KMS-11 (cell line): ENCODE results near the gene PP2D1.

Experiments used
- H2AFZ ChIP-seq: fragments of 200-600 bp; sonication (generic); 2 replicates; pipeline ENCODE4 v1.6.1; 2016; ENCODE audit warnings: antibody characterized with exemption, mixed run types, low read depth
- H3K27ac ChIP-seq: fragments of 200-600 bp; sonication (generic); 2 replicates; pipeline ENCODE4 v1.6.1; 2016; ENCODE audit warnings: mild to moderate bottlenecking, mixed run types
- H3K27me3 ChIP-seq: fragments of 200-600 bp; sonication (generic); 2 replicates; pipeline ENCODE4 v1.6.1; 2017; ENCODE audit warnings: mild to moderate bottlenecking, low read depth, mixed run types, moderate library complexity; ENCODE audit not compliant: insufficient read depth
- H3K36me3 ChIP-seq: fragments of 200-600 bp; sonication (generic); 2 replicates; pipeline ENCODE4 v1.6.1; 2017; ENCODE audit warnings: mild to moderate bottlenecking, mixed run types; ENCODE audit not compliant: insufficient read depth
- H3K4me1 ChIP-seq: fragments of 200-600 bp; sonication (generic); 2 replicates; pipeline ENCODE4 v1.6.1; 2016; ENCODE audit warnings: mild to moderate bottlenecking, low read depth, mixed run types; ENCODE audit not compliant: poor library complexity, severe bottlenecking
- H3K4me2 ChIP-seq: fragments of 200-600 bp; sonication (generic); 2 replicates; pipeline ENCODE4 v1.7.0; 2016; ENCODE audit warnings: mild to moderate bottlenecking, mixed run types
- H3K4me3 ChIP-seq: fragments of 200-600 bp; sonication (generic); IDR thresholded peaks from 2 replicates; pipeline ENCODE4 v1.6.1; 2017; ENCODE audit warnings: low read depth, low read length, mixed read lengths; ENCODE audit not compliant: insufficient read depth
- H3K79me2 ChIP-seq: fragments of 200-600 bp; sonication (generic); 2 replicates; pipeline ENCODE4 v1.6.1; 2016; ENCODE audit warnings: low read depth, mixed run types; ENCODE audit not compliant: insufficient read depth
- H3K9ac ChIP-seq: fragments of 200-600 bp; sonication (generic); 2 replicates; pipeline ENCODE4 v1.6.1; 2016; ENCODE audit warnings: mild to moderate bottlenecking, mixed run types
- H4K20me1 ChIP-seq: fragments of 200-600 bp; sonication (generic); 2 replicates; pipeline ENCODE4 v1.6.1; 2016; ENCODE audit warnings: mild to moderate bottlenecking, mixed run types; ENCODE audit not compliant: insufficient read depth
- CTCF ChIP-seq: fragments of 200-600 bp; sonication (generic); conservative IDR thresholded peaks from 2 replicates; pipeline ENCODE4 v1.6.1; 2017; ENCODE audit warnings: low read depth, mild to moderate bottlenecking, antibody characterized with exemption, low read length, moderate library complexity, mixed read lengths

PP2D1 gene

DNA sequence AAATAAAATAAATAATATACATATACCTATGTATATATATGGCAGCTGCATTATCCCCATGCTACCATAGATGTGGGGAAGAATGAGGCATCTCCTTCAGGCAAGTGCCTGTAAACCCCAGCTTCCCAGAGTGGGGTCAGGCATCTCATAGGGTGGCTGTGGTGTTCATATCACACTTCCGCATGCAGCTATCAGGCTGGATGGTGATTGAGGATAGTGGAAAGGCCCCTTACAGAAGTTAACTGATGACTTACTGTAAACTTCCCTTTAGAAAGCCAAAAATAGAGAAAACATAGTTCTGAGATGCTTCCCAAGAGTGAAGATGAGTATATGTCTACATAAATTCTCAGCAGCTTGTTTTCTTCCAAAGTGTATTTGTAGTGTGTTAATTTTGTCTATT lies 3.5 kb upstream of the PP2D1 start:
- Histone ChIP-seq H3K4me3 (no peak overlapping the region), H2AFZ (no peak overlapping the region), H3K79me2 (no peaks in the 10 kb centered on the region), H4K20me1 (no peaks in the 10 kb centered on the region), H3K4me2 (no peak overlapping the region), H3K36me3 (no peaks in the 10 kb centered on the region), H3K27me3 (no peaks in the 10 kb centered on the region), H3K27ac (no peak overlapping the region), H3K9ac (no peak overlapping the region), H3K4me1 (no peaks in the 10 kb centered on the region)
- no peak for TF ChIP-seq CTCF

DNA sequence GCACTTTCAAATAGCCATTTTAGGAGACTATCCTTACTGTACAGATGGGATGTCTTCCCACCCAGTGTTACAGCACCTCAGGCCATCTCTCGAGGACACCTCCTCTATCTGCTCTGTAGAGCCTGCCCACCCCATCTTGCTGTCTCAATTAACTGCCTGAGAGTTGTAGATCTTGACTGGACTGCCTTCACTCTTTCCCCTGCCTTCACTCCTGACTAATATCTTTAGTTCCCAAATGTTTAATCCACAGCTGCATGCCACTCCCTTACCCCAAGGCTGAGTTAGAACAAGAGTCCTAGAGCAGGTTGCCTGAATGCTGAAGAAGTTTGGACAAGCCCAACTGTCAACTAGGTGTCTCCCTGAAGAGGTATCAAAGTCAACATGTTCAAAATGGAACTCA lies 1.3 kb upstream of the PP2D1 start:
- no peaks in the 10 kb centered on the region for H3K27me3 ChIP-seq
- no peak overlapping the region for H2AFZ ChIP-seq
- H3K9ac ChIP-seq, result no peak overlapping the region
- no peak for TF ChIP-seq CTCF
- H3K4me1 ChIP-seq, result no peaks in the 10 kb centered on the region
- no peaks in the 10 kb centered on the region for H3K36me3 ChIP-seq
- no peak overlapping the region for H3K4me2 ChIP-seq
- H3K4me3 ChIP-seq, result no peak overlapping the region
- H3K79me2 ChIP-seq, result no peaks in the 10 kb centered on the region
- no peak overlapping the region for H3K27ac ChIP-seq
- H4K20me1 ChIP-seq, result no peaks in the 10 kb centered on the region

DNA sequence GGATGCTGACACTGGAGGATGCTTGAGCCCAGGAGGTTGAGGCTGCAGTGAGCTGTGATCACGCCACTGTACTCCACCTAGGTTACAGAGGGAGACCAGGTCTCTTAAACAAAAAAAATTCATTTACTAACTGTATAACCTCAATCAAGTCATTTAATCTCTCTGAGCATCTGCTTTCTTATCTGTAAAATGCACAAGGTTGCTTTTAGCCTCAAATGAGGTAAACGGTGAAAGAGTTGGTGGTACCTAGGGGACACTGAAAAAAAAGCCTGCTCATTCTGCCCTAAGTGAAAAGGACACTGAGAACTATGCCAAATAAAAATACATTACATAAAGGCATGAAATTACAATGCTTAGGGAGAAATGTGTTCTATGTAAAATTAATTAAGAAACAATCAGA lies 3.4 kb downstream of the PP2D1 start:
- TF ChIP-seq CTCF, result no peak
- Histone ChIP-seq H4K20me1 (no peaks in the 10 kb centered on the region), H3K27ac (no peak overlapping the region), H3K4me1 (no peaks in the 10 kb centered on the region), H2AFZ (no peak overlapping the region), H3K4me2 (no peak overlapping the region), H3K4me3 (no peak overlapping the region), H3K9ac (no peak overlapping the region), H3K27me3 (no peaks in the 10 kb centered on the region), H3K79me2 (no peaks in the 10 kb centered on the region), H3K36me3 (no peaks in the 10 kb centered on the region)

DNA sequence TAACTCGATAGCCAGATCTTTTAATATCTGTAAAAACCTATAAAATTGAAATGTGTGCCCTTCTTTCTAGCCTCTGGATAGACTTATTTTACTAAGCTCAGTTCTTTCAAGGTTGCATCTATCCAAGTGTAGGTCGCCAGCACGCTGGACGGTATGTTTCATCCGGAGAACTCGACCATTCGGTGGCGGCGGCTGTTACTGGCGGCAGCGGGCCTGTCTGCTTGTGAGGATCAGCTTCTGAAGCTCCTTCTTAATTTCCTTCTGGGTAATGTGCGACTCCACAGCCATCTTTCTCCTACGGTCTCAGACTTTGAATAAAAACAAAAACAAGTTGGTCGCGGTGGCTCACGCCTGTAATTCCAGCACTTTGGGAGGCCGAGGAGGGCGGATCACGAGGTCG lies 4.1 kb downstream of the PP2D1 start:
- Histone ChIP-seq H3K4me1 (no peaks in the 10 kb centered on the region), H3K27ac (no peak overlapping the region), H3K4me2 (no peak overlapping the region), H3K4me3 (no peak overlapping the region), H3K27me3 (no peaks in the 10 kb centered on the region), H2AFZ (no peak overlapping the region), H3K79me2 (no peaks in the 10 kb centered on the region), H3K36me3 (no peaks in the 10 kb centered on the region), H4K20me1 (no peaks in the 10 kb centered on the region), H3K9ac (no peak overlapping the region)
- no peak for TF ChIP-seq CTCF

GRCh38 chr3:20001932-20002331 lies 10.1 kb downstream of the PP2D1 start:
- Histone ChIP-seq H3K4me1 (no peaks in the 10 kb centered on the region), H3K4me3 (no peak overlapping the region), H3K27ac (no peak overlapping the region), H3K36me3 (no peaks in the 10 kb centered on the region), H4K20me1 (no peaks in the 10 kb centered on the region), H3K27me3 (no peaks in the 10 kb centered on the region), H3K4me2 (no peak overlapping the region), H3K79me2 (no peaks in the 10 kb centered on the region), H2AFZ (no peak overlapping the region), H3K9ac (no peak overlapping the region)
- no peak for TF ChIP-seq CTCF
